CD8-positive, alpha-beta memory T cell (primary cell): ENCODE results near the gene RCBTB2. TPM values are rescaled to one million over a fixed set of nuclear protein-coding genes. Genes with fewer than 3 reads are reported as not detected.
A peak's percentile ranks its signal among the peaks of the same experiment; 100 is the strongest.
"Not testable (repeated sequence)": the region's sequence is repeated elsewhere in the genome, so short reads cannot be mapped to it uniquely, and the experiment has no call there.

Source experiments
- CTCF ChIA-PET: fragments of 350-600 bp; sonication (Branson Sonifier 250); formaldehyde crosslinking; loops from one replicate; lab custom pipeline; 2021; ENCODE audit warnings: antibody characterized with exemption; lab: Charles Lee
- POLR2A ChIA-PET: fragments of 350-600 bp; sonication (Branson Sonifier 250); formaldehyde crosslinking; loops from one replicate; lab custom pipeline; 2021; ENCODE audit warnings: antibody characterized with exemption; lab: Charles Lee
- DNase-seq, 5 donors: peaks; one replicate each; pipeline versions ENCODE4 v3.0.0 to v3.0.0-alpha.2; 2020 to 2022; ENCODE audit warnings: mixed read lengths in 1 of 5
- H3K27ac ChIP-seq: one replicate; pipeline ENCODE4 v1.7.0; 2013; ENCODE audit warnings: low read depth, mild to moderate bottlenecking, low read length, moderate library complexity
- H3K27me3 ChIP-seq: 2 replicates; pipeline ENCODE4 v1.7.0; 2013; ENCODE audit warnings: low read length, mild to moderate bottlenecking; ENCODE audit not compliant: insufficient read depth, poor library complexity, severe bottlenecking
- H3K36me3 ChIP-seq: 2 replicates; pipeline ENCODE4 v1.7.0; 2013; ENCODE audit warnings: mild to moderate bottlenecking, low read length, moderate library complexity; ENCODE audit not compliant: insufficient read depth
- H3K4me1 ChIP-seq: 2 replicates; pipeline ENCODE4 v1.7.0; 2013; ENCODE audit warnings: mild to moderate bottlenecking, low read length, moderate library complexity; ENCODE audit not compliant: insufficient read depth
- H3K4me3 ChIP-seq: 2 replicates; pipeline ENCODE4 v1.7.0; 2013; ENCODE audit warnings: mild to moderate bottlenecking, low read length
- H3K9me3 ChIP-seq: 2 replicates; pipeline ENCODE4 v1.7.0; 2013; ENCODE audit warnings: mild to moderate bottlenecking, low read length
- H3K27ac Mint-ChIP-seq, 8 donors: one replicate each; pipeline ENCODE4 v1.8.0; 2020 to 2021; ENCODE audit warnings: mixed read lengths in 8 of 8, mild to moderate bottlenecking in 6 of 8, inconsistent platforms in 3 of 8, moderate library complexity in 3 of 8
- H3K27me3 Mint-ChIP-seq, 2 donors: one replicate each; pipeline ENCODE4 v1.8.0; 2020 to 2021; ENCODE audit warnings: mixed read lengths in 2 of 2, mild to moderate bottlenecking in 1 of 2, moderate library complexity in 1 of 2
- H3K36me3 Mint-ChIP-seq, 3 donors: one replicate each; pipeline ENCODE4 v1.8.0; 2020 to 2021; ENCODE audit warnings: mixed read lengths in 3 of 3, inconsistent platforms in 1 of 3, mild to moderate bottlenecking in 1 of 3
- H3K4me1 Mint-ChIP-seq, 3 donors: one replicate each; pipeline ENCODE4 v1.8.0; 2020 to 2021; ENCODE audit warnings: mixed read lengths in 3 of 3, inconsistent platforms in 1 of 3, mild to moderate bottlenecking in 1 of 3
- H3K4me3 Mint-ChIP-seq, 7 donors: one replicate each; pipeline ENCODE4 v1.8.0; 2020 to 2021; ENCODE audit warnings: mixed read lengths in 7 of 7, mild to moderate bottlenecking in 6 of 7, moderate library complexity in 4 of 7, inconsistent platforms in 2 of 7
- H3K9me3 Mint-ChIP-seq, 5 donors: one replicate each; pipeline ENCODE4 v1.8.0; 2020 to 2022; ENCODE audit warnings: mixed read lengths in 5 of 5, mild to moderate bottlenecking in 3 of 5, moderate library complexity in 2 of 5, inconsistent platforms in 1 of 5
- polyA plus RNA-seq: library from polyadenylated mRNA; unstranded; fragments of 300-500 nt; fragmentation: Illumina TruSeq; gene quantifications from one replicate; pipeline ENCODE4 v1.2.3, GENCODE V29; 2021
- total RNA-seq, 2 experiments: library from RNA; stranded (reverse); gene quantifications; one replicate each; pipeline ENCODE4 v1.2.3, GENCODE V29; 2021

Gene RCBTB2
- total and polyA plus RNA-seq, 3 experiments from 2014 or later: 5.4 to 23.4 (median 6.5) TPM

GRCh38 chr13:48476215-48476614 is 56.7 kb downstream of the RCBTB2 start:
- peak overlapping the region in 3 of 8 donors; percentile 26 to 80 (median 58) for H3K27ac Mint-ChIP-seq
- Histone ChIP-seq H3K27me3 (no peaks in the 10 kb centered on the region), H3K4me1 (no peaks in the 10 kb centered on the region), H3K36me3 (peaks cover 5% of the 10 kb centered on the region), H3K4me3 (no peak overlapping the region), H3K27ac (no peak overlapping the region), H3K9me3 (no peaks in the 10 kb centered on the region)
- CTCF ChIA-PET: interaction anchor here (0.7 kb wide), 1 partner anchor 94 kb away, joined by 3 read pairs; no protein-coding TSS in a partner anchor
- peaks cover 0 to 1% (median 0%) of the 10 kb centered on the region in 3 donors for H3K4me1 Mint-ChIP-seq
- H3K36me3 Mint-ChIP-seq: peaks cover 9 to 40% (median 11%) of the 10 kb centered on the region in 3 donors
- no peaks in the 10 kb centered on the region for H3K9me3 Mint-ChIP-seq
- POLR2A ChIA-PET: no interaction called here
- no peak for DNase-seq
- no peaks in the 10 kb centered on the region for H3K27me3 Mint-ChIP-seq
- H3K4me3 Mint-ChIP-seq: no peak overlapping the region

- peaks cover 9 to 40% (median 11%) of the 10 kb centered on the region in 3 donors for H3K36me3 Mint-ChIP-seq
These were observed 57.6 kb downstream of the RCBTB2 start for GRCh38 chr13:48475230-48475629.

GRCh38 chr13:48457578-48458242 is 75.2 kb downstream of the RCBTB2 start:
- Mint-ChIP-seq H3K4me1 (peaks cover 0 to 11% (median 6%) of the 10 kb centered on the region in 3 donors), H3K9me3 (no peaks in the 10 kb centered on the region), H3K36me3 (peaks cover 26 to 70% (median 40%) of the 10 kb centered on the region in 3 donors), H3K27ac (peak overlapping the region in 1 of 8 donors; percentile 54), H3K27me3 (no peaks in the 10 kb centered on the region), H3K4me3 (no peak overlapping the region)
- no peaks in the 10 kb centered on the region for H3K4me1 ChIP-seq
- no peaks in the 10 kb centered on the region for H3K27me3 ChIP-seq
- ChIA-PET CTCF (no interaction called here), POLR2A (no interaction called here)
- H3K9me3 ChIP-seq: no peaks in the 10 kb centered on the region
- peaks cover 4% of the 10 kb centered on the region for H3K36me3 ChIP-seq
- H3K27ac ChIP-seq: no peak overlapping the region
- DNase-seq: no peak
- no peak overlapping the region for H3K4me3 ChIP-seq

More at GRCh38 chr13:48475230-48475629, 57.6 kb downstream of the RCBTB2 start:
- ChIA-PET CTCF (interaction anchor here (0.7 to 1.0 kb wide), 2 partner anchors 17 to 93 kb away, joined by 3 read pairs; no protein-coding TSS in a partner anchor), POLR2A (interaction anchor here (0.6 kb wide), 1 partner anchor 9 kb away, joined by 4 read pairs; no protein-coding TSS in a partner anchor)
- peak overlapping the region in 2 of 8 donors; percentile 12 to 23 for H3K27ac Mint-ChIP-seq
- no peak overlapping the region for H3K4me3 ChIP-seq
- H3K36me3 ChIP-seq: peaks cover 5% of the 10 kb centered on the region
- no peaks in the 10 kb centered on the region for H3K9me3 Mint-ChIP-seq
- no peaks in the 10 kb centered on the region for H3K27me3 Mint-ChIP-seq
- no peaks in the 10 kb centered on the region for H3K4me1 ChIP-seq
- H3K4me3 Mint-ChIP-seq: no peak overlapping the region
- no peaks in the 10 kb centered on the region for H3K27me3 ChIP-seq
- H3K27ac ChIP-seq: no peak overlapping the region
- H3K9me3 ChIP-seq: no peaks in the 10 kb centered on the region
- peaks cover 0 to 1% (median 0%) of the 10 kb centered on the region in 3 donors for H3K4me1 Mint-ChIP-seq
- DNase-seq: no peak

GRCh38 chr13:48456546-48456945 is 76.3 kb downstream of the RCBTB2 start:
- H3K9me3 Mint-ChIP-seq: peaks cover 2 to 8% (median 6%) of the 10 kb centered on the region in 5 donors
- peaks cover 33 to 70% (median 40%) of the 10 kb centered on the region in 3 donors for H3K36me3 Mint-ChIP-seq

GRCh38 chr13:48451196-48451595 is 81.7 kb downstream of the RCBTB2 start:
- H3K27ac ChIP-seq, CTCF ChIA-PET, H3K4me3 Mint-ChIP-seq, H3K9me3 ChIP-seq, DNase-seq, H3K36me3 ChIP-seq, POLR2A ChIA-PET, H3K27me3 ChIP-seq, H3K27ac Mint-ChIP-seq, H3K4me3 ChIP-seq, H3K27me3 Mint-ChIP-seq, H3K4me1 ChIP-seq: not testable (repeated sequence)
- Mint-ChIP-seq H3K9me3 (peaks cover 4 to 22% (median 15%) of the 10 kb centered on the region in 5 donors), H3K4me1 (peaks cover 17 to 51% (median 20%) of the 10 kb centered on the region in 3 donors), H3K36me3 (peaks cover 20 to 38% (median 36%) of the 10 kb centered on the region in 3 donors)

More at GRCh38 chr13:48456546-48456945, 76.3 kb downstream of the RCBTB2 start:
- Mint-ChIP-seq H3K4me1 (peaks cover 0 to 15% (median 6%) of the 10 kb centered on the region in 3 donors), H3K4me3 (no peak overlapping the region), H3K27me3 (no peaks in the 10 kb centered on the region), H3K27ac (no peak overlapping the region)
- H3K36me3 ChIP-seq: peaks cover 4% of the 10 kb centered on the region
- no peaks in the 10 kb centered on the region for H3K27me3 ChIP-seq
- ChIA-PET POLR2A (no interaction called here), CTCF (no interaction called here)
- no peak for DNase-seq
- H3K4me3 ChIP-seq: no peak overlapping the region
- no peak overlapping the region for H3K27ac ChIP-seq
- H3K9me3 ChIP-seq: no peaks in the 10 kb centered on the region
- no peaks in the 10 kb centered on the region for H3K4me1 ChIP-seq

- H3K27ac Mint-ChIP-seq: no peak overlapping the region
- H3K4me3 Mint-ChIP-seq: no peak overlapping the region
- ChIA-PET POLR2A (no interaction called here), CTCF (no interaction called here)
- peaks cover 0 to 2% of the 10 kb centered on the region in 2 donors for H3K27me3 Mint-ChIP-seq
- no peak overlapping the region for H3K27ac ChIP-seq
- H3K4me1 ChIP-seq: peaks cover 4% of the 10 kb centered on the region
- H3K4me1 Mint-ChIP-seq: peaks cover 18 to 49% (median 20%) of the 10 kb centered on the region in 3 donors
- no peaks in the 10 kb centered on the region for H3K36me3 ChIP-seq
- H3K4me3 ChIP-seq: no peak overlapping the region
- no peak for DNase-seq
- peaks cover 15 to 32% (median 26%) of the 10 kb centered on the region in 3 donors for H3K36me3 Mint-ChIP-seq
- H3K9me3 Mint-ChIP-seq: peaks cover 4 to 22% (median 15%) of the 10 kb centered on the region in 5 donors
- H3K27me3 ChIP-seq: no peaks in the 10 kb centered on the region
- no peaks in the 10 kb centered on the region for H3K9me3 ChIP-seq
These were observed 83.2 kb downstream of the RCBTB2 start for GRCh38 chr13:48449656-48450055.

GRCh38 chr13:48448959-48449614 is 83.8 kb downstream of the RCBTB2 start:
- Histone ChIP-seq H3K27me3 (no peaks in the 10 kb centered on the region), H3K36me3 (no peaks in the 10 kb centered on the region), H3K9me3 (no peaks in the 10 kb centered on the region), H3K4me1 (peaks cover 4% of the 10 kb centered on the region), H3K4me3 (peak overlapping the region; percentile 5), H3K27ac (no peak overlapping the region)
- Mint-ChIP-seq H3K4me1 (peaks cover 19 to 51% (median 25%) of the 10 kb centered on the region in 3 donors), H3K27ac (peak overlapping the region in 4 of 8 donors; percentile 17 to 45 (median 28)), H3K27me3 (peaks cover 0 to 2% of the 10 kb centered on the region in 2 donors), H3K9me3 (peaks cover 4 to 22% (median 15%) of the 10 kb centered on the region in 5 donors), H3K4me3 (peak overlapping the region in 6 of 7 donors; percentile 33 to 66 (median 44)), H3K36me3 (peaks cover 14 to 32% (median 23%) of the 10 kb centered on the region in 3 donors)
- DNase-seq: no peak
- POLR2A ChIA-PET: no interaction called here
- CTCF ChIA-PET: no interaction called here
